MCF 10A (cell line): ENCODE measurements around the gene SERPINB6. TPM values are rescaled to one million over a fixed set of nuclear protein-coding genes. Genes with fewer than 3 reads are reported as not detected.

Experiments used
- BruUV-seq: library from RNA; stranded (reverse); fragments of 400-500 nt; replicated peaks from 2 replicates; lab custom pipeline; 2021; lab: Mats Ljungman, UMichigan
- CTCF ChIA-PET: fragments of 300-600 bp; sonication (Branson Sonifier 250); formaldehyde crosslinking; extraction: SDS; loops from one replicate; lab custom pipeline; 2021; ENCODE audit warnings: antibody characterized with exemption, inconsistent platforms; lab: Yijun Ruan, JAX
- POLR2A ChIA-PET: fragments of 300-600, 350-650 bp; sonication (Branson Sonifier 250); formaldehyde crosslinking; extraction: SDS; loops from one replicate; lab custom pipeline; 2020; ENCODE audit warnings: antibody characterized with exemption, inconsistent platforms; lab: Yijun Ruan, JAX
- DNase-seq: peaks from one replicate; pipeline ENCODE4 v3.0.0-alpha.2; 2018; ENCODE audit not compliant: unreplicated experiment
- H3K27ac Mint-ChIP-seq: one replicate; pipeline ENCODE4 v1.8.0; 2022; ENCODE audit warnings: mild to moderate bottlenecking, low read depth, mixed read lengths; ENCODE audit not compliant: unreplicated experiment
- H3K27me3 Mint-ChIP-seq: one replicate; pipeline ENCODE4 v1.8.0; 2022; ENCODE audit warnings: mixed read lengths; ENCODE audit not compliant: insufficient read depth, unreplicated experiment
- H3K36me3 Mint-ChIP-seq: one replicate; pipeline ENCODE4 v1.8.0; 2022; ENCODE audit warnings: mild to moderate bottlenecking, moderate library complexity, mixed read lengths; ENCODE audit not compliant: insufficient read depth, unreplicated experiment
- H3K4me1 Mint-ChIP-seq: one replicate; pipeline ENCODE4 v1.8.0; 2022; ENCODE audit warnings: mixed read lengths; ENCODE audit not compliant: insufficient read depth, unreplicated experiment
- H3K4me3 Mint-ChIP-seq: one replicate; pipeline ENCODE4 v1.8.0; 2022; ENCODE audit warnings: mild to moderate bottlenecking, moderate library complexity, mixed read lengths; ENCODE audit not compliant: unreplicated experiment
- H3K9me3 Mint-ChIP-seq: one replicate; pipeline ENCODE4 v1.8.0; 2022; ENCODE audit warnings: mixed read lengths; ENCODE audit not compliant: unreplicated experiment
- intact Hi-C: fragments of 100-400 bp; cut with micrococcal nuclease; formaldehyde crosslinking; loops from 2 replicates; pipeline ENCODE4 v1.14.1; 2022
- total RNA-seq: library from RNA; stranded (reverse); gene quantifications from 2 replicates; pipeline ENCODE4 v1.2.3, GENCODE V29; 2022
- TF ChIP-seq, protein P1 (sequence below): fragments of 200-600 bp; IDR thresholded peaks from one replicate; pipeline ENCODE4 v1.8.0; 2022; ENCODE audit warnings: antibody characterized with exemption, mild to moderate bottlenecking; ENCODE audit not compliant: unreplicated experiment

SERPINB6 gene
- total RNA-seq, 1 experiment from 2014 or later = 75.6 TPM

DNA sequence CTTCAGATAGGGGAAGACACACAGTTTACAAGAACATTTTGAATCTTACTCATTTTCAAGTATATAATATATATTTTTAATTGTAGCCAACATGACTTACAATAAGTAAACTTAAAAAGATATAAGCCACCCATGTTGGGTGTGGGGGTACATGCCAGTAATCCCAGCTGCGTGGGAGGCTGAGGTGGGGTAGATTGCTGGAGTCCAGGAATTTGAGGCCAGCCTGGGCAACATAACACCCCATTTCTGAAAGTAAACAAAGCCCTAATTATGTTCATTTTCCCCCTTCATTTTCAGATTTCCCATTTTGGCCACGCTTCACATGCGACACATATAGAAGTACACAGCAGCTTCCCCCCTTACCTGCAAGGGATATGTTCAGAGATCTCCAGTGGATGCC is 30.5 kb downstream of the SERPINB6 start:
- no peak for DNase-seq
- BruUV-seq = no TSS peak
- H3K9me3 Mint-ChIP-seq = no peaks in the 10 kb centered on the region
- peak overlapping the region; percentile 5 for H3K27ac Mint-ChIP-seq
- TF ChIP-seq, protein P1, sequence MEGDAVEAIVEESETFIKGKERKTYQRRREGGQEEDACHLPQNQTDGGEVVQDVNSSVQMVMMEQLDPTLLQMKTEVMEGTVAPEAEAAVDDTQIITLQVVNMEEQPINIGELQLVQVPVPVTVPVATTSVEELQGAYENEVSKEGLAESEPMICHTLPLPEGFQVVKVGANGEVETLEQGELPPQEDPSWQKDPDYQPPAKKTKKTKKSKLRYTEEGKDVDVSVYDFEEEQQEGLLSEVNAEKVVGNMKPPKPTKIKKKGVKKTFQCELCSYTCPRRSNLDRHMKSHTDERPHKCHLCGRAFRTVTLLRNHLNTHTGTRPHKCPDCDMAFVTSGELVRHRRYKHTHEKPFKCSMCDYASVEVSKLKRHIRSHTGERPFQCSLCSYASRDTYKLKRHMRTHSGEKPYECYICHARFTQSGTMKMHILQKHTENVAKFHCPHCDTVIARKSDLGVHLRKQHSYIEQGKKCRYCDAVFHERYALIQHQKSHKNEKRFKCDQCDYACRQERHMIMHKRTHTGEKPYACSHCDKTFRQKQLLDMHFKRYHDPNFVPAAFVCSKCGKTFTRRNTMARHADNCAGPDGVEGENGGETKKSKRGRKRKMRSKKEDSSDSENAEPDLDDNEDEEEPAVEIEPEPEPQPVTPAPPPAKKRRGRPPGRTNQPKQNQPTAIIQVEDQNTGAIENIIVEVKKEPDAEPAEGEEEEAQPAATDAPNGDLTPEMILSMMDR = no peak
- no peaks in the 10 kb centered on the region for H3K4me1 Mint-ChIP-seq
- ChIA-PET CTCF (interaction anchor here (1.3 to 2.2 kb wide), 3 partner anchors 8 to 12 kb away, joined by 5 to 6 read pairs (median 6); no protein-coding TSS in a partner anchor), POLR2A (no interaction called here)
- no peaks in the 10 kb centered on the region for H3K36me3 Mint-ChIP-seq
- intact Hi-C loops = no loop called here
- H3K27me3 Mint-ChIP-seq = no peaks in the 10 kb centered on the region
- no peak overlapping the region for H3K4me3 Mint-ChIP-seq

DNA sequence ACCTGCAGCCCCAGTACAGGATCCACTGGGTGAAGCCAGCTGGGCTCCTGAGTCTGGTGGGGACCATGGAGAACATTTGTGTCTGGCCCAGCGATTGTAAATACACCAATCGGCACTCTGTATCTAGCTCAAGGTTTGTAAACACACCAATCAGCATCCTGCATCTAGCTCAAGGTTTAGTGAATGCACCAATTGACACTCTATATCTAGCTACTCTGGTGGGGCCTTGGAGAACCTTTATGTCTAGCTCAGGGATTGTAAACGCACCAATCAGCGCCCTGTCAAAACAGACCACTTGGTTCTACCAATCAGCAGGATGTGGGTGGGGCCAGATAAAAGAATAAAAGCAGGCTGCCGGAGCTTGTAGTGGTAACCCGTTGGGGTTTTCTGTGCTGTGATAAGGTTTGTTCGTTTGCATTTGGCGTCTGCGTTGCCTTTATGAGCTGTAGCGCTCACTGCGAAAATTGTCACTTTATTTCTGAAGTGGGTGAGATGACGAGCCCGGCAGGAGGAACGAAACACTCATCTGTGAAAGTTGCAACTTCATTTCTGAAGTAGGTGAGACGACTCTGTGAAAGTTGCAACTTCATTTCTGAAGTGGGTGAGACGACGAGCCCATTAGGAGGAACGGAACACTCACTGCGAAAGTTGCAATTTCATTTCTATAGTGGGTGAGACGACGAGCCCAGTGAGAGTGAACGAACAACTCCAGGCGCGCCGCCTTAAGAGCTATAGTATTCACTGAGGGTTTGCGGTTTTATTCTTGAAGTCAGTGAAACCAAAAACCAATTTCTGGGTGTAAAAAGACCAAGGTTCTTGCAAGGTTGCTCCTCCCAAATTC is 31.1 kb downstream of the SERPINB6 start:
- no TSS peak for BruUV-seq
- POLR2A ChIA-PET = no interaction called here

DNA sequence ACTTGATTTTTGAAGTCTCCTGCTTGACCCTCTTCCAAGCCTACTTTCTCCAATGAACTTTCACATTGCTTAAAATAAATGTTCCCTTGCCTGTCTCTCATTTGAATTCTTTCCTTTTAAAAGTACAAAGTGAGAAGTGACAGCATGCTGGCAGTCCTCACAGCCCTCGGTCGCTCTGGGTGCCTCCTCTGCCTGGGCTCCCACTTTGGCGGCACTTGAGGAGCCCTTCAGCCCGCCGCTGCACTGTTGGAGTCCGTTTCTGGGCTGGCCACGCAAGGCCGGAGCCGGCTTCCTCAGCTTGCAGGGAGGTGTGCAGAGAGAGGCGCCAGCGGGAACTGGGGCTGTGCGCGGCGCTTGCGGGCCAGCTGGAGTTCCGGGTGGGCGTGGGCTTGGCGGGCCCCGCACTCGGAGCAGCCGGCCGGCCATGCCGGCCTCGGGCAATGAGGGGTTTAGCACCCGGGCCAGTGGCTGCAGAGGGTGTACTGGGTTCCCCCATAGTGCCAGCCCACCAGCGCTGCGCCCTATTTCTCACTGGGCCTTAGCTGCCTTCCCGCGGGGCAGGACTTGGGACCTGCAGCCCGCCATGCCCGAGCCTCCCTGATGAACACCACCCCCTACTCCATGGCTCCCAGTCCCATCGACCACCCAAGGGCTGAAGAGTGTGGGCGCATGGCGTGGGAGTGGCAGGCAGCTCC is 31.9 kb downstream of the SERPINB6 start:
- no peaks in the 10 kb centered on the region for H3K27me3 Mint-ChIP-seq
- no peaks in the 10 kb centered on the region for H3K9me3 Mint-ChIP-seq
- TF ChIP-seq, protein P1 = no peak
- H3K36me3 Mint-ChIP-seq = no peaks in the 10 kb centered on the region
- CTCF ChIA-PET = interaction anchor here (0.7 to 2.2 kb wide), 4 partner anchors 9 to 77 kb away, joined by 4 to 6 read pairs (median 6); no protein-coding TSS in a partner anchor
- H3K27ac Mint-ChIP-seq = no peak overlapping the region
- no peaks in the 10 kb centered on the region for H3K4me1 Mint-ChIP-seq
- BruUV-seq = no TSS peak
- intact Hi-C loops = no loop called here
- H3K4me3 Mint-ChIP-seq = no peak overlapping the region
- no peak for DNase-seq
- POLR2A ChIA-PET = no interaction called here

More for the DNA sequence above, 31.1 kb downstream of the SERPINB6 start:
- TF ChIP-seq, protein P1 = no peak
- Mint-ChIP-seq H3K27ac (no peak overlapping the region), H3K36me3 (no peaks in the 10 kb centered on the region), H3K9me3 (no peaks in the 10 kb centered on the region), H3K27me3 (no peaks in the 10 kb centered on the region), H3K4me1 (no peaks in the 10 kb centered on the region), H3K4me3 (no peak overlapping the region)
- CTCF ChIA-PET = interaction anchor here (0.7 to 2.2 kb wide), 4 partner anchors 9 to 96 kb away, joined by 3 to 6 read pairs (median 4); no protein-coding TSS in a partner anchor
- DNase-seq = no peak
- intact Hi-C loops = no loop called here

DNA sequence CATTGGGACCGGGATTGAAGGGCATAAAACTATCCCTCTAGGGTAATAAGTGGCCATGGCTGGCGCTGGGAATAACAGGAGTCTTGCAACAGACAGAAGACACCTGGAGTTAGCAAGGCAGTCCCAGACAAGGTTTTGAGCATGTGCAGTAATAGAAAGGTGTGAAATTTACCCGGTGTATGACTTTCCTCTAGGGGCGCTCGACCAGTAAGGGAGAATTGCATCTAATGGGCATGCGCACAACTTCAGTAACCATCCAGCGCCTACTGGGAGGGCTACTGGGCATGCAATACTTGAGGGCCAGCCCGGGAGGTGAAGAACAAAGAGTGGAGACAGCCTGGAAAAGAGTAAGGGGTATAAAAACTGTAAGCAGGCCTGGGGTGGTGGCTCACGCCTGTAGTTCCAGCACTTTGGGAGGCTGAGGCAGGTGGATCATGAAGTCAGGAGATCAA is 32.7 kb downstream of the SERPINB6 start:
- TF ChIP-seq, protein P1 = no peak
- H3K27ac Mint-ChIP-seq = no peak overlapping the region
- BruUV-seq = no TSS peak
- no peaks in the 10 kb centered on the region for H3K27me3 Mint-ChIP-seq
- intact Hi-C loops = no loop called here
- H3K4me1 Mint-ChIP-seq = no peaks in the 10 kb centered on the region
- H3K9me3 Mint-ChIP-seq = no peaks in the 10 kb centered on the region
- POLR2A ChIA-PET = no interaction called here
- CTCF ChIA-PET = interaction anchor here (0.6 to 2.2 kb wide), 4 partner anchors 8 to 51 kb away, joined by 4 to 6 read pairs (median 6); no protein-coding TSS in a partner anchor
- DNase-seq = peak; percentile 34
- no peaks in the 10 kb centered on the region for H3K36me3 Mint-ChIP-seq
- no peak overlapping the region for H3K4me3 Mint-ChIP-seq
